Measurements from ENCODE around the gene TCTN1.
"Not testable (repeated sequence)": the region's sequence is repeated elsewhere in the genome, so short reads cannot be mapped to it uniquely, and the experiment has no call there.

The TCTN1 gene

DNA sequence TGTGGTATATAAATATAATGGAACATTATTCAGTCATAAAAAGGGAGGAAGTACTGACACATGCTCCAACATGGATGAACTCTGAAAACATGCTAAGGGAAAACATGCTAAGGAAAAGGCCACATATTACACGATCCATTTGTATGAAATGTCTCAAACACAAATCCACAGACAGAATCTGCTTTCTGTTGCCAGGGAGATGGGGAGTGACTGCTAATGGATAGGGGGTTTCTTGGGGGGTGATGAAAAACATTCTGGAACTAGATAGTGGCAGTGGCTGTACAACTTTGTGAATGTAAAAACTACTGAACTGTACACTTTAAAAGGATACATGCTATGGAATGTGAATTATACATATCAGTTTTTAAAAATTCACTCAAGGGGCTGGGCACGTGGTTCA lies 37.4 kb upstream of the TCTN1 start:
- Histone ChIP-seq H3K36me3 (ENCODE audit: control insufficient read depth, insufficient read depth, low read length, severe bottlenecking) (no peaks in the 10 kb centered on the region), H3K9me3 (ENCODE audit: control insufficient read depth, low read length) (no peaks in the 10 kb centered on the region), H3K27me3 (replicated peaks; ENCODE audit: control insufficient read depth, insufficient read depth, low read length) (no peaks in the 10 kb centered on the region), H3K9ac (ENCODE audit: low read length) (peak overlapping the region; percentile 54), H3K4me1 (ENCODE audit: control insufficient read depth, insufficient read depth, low read length) (peaks cover 57% of the 10 kb centered on the region), H3K4me3 (ENCODE audit: low read length) (no peak overlapping the region)
- DNase-seq (ENCODE audit: low read depth): no peak

DNA sequence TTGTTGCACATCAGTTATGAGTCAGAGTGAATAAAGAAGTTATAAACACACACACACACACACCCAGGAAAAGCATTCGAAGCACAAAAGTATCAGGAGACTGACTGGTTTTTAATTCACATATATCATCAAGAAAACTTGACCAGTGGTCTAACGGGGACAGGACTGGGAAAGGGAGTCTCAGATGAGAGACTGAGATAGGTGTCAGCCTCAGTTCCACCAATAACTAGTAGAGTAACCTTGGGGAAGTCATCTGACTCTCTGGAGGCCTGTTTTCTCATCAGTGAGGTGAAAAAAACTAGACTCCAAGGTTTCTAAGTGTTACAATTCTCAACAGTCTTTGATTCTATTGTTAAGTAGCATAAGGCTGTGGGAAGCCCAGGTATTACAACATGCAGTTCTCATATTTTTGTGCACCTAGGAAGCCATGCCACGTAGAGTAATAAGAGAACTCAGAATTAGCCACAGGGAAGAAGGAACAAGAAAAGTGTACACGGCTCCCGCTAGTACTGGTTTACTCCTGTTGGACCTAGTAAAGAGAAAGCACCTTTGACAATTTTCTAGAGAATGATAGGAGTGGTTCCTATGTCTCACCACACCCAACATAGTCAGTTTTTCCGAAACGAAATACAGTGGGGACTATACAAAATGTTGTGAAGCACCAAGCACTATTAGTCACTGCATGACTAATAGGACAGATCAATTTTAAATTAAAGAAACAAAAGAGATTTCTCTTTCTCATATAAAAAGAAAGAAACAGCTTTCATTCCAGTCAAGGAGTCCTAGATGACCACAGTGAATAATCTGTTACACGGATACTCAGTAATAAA lies 35.9 kb upstream of the TCTN1 start:
- Histone ChIP-seq H3K4me3 (ENCODE audit: low read length) (peak overlapping the region; percentile 77), H3K27me3 (replicated peaks; ENCODE audit: control insufficient read depth, insufficient read depth, low read length) (no peaks in the 10 kb centered on the region), H3K9ac (ENCODE audit: low read length) (peak overlapping the region; percentile 75), H3K9me3 (ENCODE audit: control insufficient read depth, low read length) (no peaks in the 10 kb centered on the region), H3K4me1 (ENCODE audit: control insufficient read depth, insufficient read depth, low read length) (peaks cover 56% of the 10 kb centered on the region), H3K36me3 (ENCODE audit: control insufficient read depth, insufficient read depth, low read length, severe bottlenecking) (no peaks in the 10 kb centered on the region)
- peak; percentile 84 for DNase-seq (ENCODE audit: low read depth)

DNA sequence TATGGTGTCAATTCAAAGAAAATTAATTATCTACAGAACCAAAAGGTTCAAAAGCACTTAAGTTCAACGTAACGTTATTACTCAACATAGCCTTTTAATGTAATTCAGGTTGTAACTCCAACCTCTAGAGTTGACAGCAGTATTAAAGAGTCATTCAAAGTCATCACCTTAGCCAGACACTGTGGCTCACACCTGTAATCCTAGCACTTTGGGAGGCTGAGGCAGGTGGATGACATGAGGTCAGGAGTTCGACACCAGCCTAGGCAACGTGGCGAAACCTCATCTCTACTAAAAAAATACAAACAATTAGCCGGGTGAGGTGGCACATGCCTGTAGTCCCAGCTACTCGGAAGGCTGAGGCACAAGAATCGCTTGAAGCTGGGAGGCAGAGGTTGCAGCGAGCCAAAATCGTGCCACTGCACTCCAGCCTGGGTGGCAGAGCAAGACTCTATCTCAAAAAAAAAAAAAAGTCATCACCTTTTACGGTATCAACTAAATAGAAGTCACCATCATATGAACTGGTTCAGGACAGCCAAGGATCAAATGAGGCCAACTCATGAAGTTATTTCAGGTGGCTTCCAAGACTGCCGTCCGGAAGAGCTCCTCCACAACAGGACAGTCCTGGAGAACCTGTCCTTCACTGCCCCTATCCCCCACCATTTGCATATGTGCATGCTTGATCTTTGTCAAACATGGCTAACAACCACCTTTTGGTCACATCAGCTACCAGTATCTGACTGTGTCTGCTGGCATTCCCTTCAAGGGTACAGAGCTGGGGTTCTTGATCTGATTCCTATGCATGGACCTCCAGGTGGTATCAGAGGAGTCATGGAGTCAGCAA lies 35.0 kb upstream of the TCTN1 start:
- H3K9me3 ChIP-seq (ENCODE audit: control insufficient read depth, low read length): no peaks in the 10 kb centered on the region
- peak overlapping the region; percentile 77 for H3K4me3 ChIP-seq (ENCODE audit: low read length)
- no peaks in the 10 kb centered on the region for H3K27me3 ChIP-seq (replicated peaks; ENCODE audit: control insufficient read depth, insufficient read depth, low read length)
- H3K4me1 ChIP-seq (ENCODE audit: control insufficient read depth, insufficient read depth, low read length): peaks cover 56% of the 10 kb centered on the region
- DNase-seq (ENCODE audit: low read depth): no peak
- H3K9ac ChIP-seq (ENCODE audit: low read length): peak overlapping the region; percentile 17
- no peaks in the 10 kb centered on the region for H3K36me3 ChIP-seq (ENCODE audit: control insufficient read depth, insufficient read depth, low read length, severe bottlenecking)

DNA sequence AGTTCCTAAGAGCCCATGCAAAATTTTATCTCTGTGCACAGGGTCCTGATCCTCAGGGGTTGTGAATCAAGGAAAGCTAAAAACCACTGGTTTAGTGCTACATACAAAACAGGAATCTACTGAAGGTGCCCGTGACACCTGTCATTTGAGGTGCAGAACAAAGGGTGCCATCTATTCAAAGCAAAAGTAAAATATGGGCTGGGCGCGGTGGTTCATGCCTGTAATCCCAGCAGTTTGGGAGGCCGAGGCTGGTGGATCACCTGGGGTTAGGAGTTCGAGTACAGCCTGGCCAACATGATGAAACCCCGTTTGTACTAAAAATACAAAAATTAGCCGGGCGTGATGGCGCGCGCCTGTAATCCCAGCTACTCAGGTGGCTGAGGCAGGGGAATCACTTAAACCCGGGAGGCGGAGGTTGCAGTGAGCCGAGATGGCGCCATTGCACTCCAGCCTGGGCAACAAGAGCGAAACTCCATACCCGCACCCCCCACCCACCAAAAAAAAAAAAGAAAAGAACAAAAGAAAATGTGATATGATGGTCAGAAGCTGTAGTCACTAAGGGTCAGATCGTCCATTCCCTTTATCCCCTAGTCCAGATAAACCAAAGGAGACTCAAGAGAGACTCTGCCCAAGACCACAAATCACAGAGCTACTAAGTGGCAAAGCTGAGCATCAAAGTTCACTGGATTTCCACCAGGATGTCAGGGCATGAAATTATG lies 34.2 kb upstream of the TCTN1 start:
- H3K36me3 ChIP-seq (ENCODE audit: control insufficient read depth, insufficient read depth, low read length, severe bottlenecking): no peaks in the 10 kb centered on the region
- H3K4me3 ChIP-seq (ENCODE audit: low read length): no peak overlapping the region
- no peaks in the 10 kb centered on the region for H3K27me3 ChIP-seq (replicated peaks; ENCODE audit: control insufficient read depth, insufficient read depth, low read length)
- DNase-seq (ENCODE audit: low read depth): no peak
- no peaks in the 10 kb centered on the region for H3K9me3 ChIP-seq (ENCODE audit: control insufficient read depth, low read length)
- H3K9ac ChIP-seq (ENCODE audit: low read length): no peak overlapping the region
- peaks cover 56% of the 10 kb centered on the region for H3K4me1 ChIP-seq (ENCODE audit: control insufficient read depth, insufficient read depth, low read length)

DNA sequence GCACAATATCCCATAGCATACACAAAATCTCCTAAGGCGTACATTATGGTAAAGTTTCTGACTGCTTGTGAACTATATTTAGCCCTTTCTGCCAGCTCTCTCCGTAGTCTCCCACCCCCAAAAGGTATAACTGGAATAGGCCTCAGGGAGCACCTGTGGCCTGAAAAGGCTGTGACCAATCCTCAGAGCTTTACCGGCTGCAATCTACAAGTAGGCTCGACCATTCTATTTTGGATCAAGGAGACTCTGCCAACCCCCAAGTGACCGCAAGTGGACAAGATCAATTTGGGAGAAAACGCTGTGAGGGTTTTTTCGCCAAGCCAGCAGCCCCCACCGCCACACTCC lies 32.0 kb upstream of the TCTN1 start:
- Histone ChIP-seq H3K9ac (ENCODE audit: low read length) (peak overlapping the region; percentile 97), H3K4me3 (ENCODE audit: low read length) (peak overlapping the region; percentile 99), H3K9me3 (ENCODE audit: control insufficient read depth, low read length) (no peaks in the 10 kb centered on the region), H3K27me3 (replicated peaks; ENCODE audit: control insufficient read depth, insufficient read depth, low read length) (no peaks in the 10 kb centered on the region), H3K4me1 (ENCODE audit: control insufficient read depth, insufficient read depth, low read length) (peaks cover 50% of the 10 kb centered on the region), H3K36me3 (ENCODE audit: control insufficient read depth, insufficient read depth, low read length, severe bottlenecking) (no peaks in the 10 kb centered on the region)
- no peak for DNase-seq (ENCODE audit: low read depth)

DNA sequence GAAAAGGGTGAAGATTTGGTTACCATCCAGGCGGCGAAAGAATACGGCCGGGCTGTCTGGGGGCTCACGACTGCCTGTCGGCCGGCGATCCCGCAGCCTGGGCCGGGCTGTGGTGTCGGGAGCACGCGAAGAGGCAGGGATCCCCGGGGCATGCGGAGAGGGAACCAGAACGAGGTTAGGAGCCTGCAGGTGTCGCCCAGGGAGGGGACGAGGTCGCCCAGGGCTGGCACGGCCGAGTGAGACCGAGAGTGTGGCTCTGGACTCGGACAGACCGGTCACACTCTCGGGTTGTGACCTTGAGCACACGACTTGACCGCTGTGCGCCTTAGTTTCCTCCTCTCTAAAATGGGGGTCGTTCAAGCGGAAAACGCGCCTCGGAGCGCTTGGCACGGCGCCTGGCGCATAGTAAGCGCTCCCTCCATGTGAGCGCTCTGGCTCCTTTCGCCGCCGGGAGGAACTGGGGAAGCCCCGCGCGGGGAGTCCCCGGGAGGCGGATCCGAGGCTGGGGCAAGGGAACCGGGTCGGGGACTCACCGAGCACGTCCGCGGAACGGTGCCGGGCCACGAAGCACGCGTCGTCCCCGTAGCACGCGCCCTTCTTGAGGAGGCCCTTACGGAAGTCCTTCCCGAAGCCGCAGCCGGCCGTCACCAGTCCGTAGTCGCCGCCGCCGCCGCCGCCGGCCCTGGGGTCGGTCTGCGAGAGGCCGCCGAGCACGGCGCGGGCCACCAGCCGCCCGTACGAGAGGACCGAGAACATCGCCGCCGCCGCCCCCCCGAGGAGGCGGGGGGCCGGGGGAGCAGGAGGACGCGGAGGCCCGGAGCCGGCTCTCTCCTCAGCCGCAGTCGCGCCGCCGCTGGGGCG lies 31.4 kb upstream of the TCTN1 start:
- H3K4me3 ChIP-seq (ENCODE audit: low read length): peak overlapping the region; percentile 99
- H3K27me3 ChIP-seq (replicated peaks; ENCODE audit: control insufficient read depth, insufficient read depth, low read length): no peaks in the 10 kb centered on the region
- H3K4me1 ChIP-seq (ENCODE audit: control insufficient read depth, insufficient read depth, low read length): peaks cover 46% of the 10 kb centered on the region
- no peaks in the 10 kb centered on the region for H3K9me3 ChIP-seq (ENCODE audit: control insufficient read depth, low read length)
- peak overlapping the region; percentile 97 for H3K9ac ChIP-seq (ENCODE audit: low read length)
- no peaks in the 10 kb centered on the region for H3K36me3 ChIP-seq (ENCODE audit: control insufficient read depth, insufficient read depth, low read length, severe bottlenecking)
- DNase-seq (ENCODE audit: low read depth): peak; percentile 80

DNA sequence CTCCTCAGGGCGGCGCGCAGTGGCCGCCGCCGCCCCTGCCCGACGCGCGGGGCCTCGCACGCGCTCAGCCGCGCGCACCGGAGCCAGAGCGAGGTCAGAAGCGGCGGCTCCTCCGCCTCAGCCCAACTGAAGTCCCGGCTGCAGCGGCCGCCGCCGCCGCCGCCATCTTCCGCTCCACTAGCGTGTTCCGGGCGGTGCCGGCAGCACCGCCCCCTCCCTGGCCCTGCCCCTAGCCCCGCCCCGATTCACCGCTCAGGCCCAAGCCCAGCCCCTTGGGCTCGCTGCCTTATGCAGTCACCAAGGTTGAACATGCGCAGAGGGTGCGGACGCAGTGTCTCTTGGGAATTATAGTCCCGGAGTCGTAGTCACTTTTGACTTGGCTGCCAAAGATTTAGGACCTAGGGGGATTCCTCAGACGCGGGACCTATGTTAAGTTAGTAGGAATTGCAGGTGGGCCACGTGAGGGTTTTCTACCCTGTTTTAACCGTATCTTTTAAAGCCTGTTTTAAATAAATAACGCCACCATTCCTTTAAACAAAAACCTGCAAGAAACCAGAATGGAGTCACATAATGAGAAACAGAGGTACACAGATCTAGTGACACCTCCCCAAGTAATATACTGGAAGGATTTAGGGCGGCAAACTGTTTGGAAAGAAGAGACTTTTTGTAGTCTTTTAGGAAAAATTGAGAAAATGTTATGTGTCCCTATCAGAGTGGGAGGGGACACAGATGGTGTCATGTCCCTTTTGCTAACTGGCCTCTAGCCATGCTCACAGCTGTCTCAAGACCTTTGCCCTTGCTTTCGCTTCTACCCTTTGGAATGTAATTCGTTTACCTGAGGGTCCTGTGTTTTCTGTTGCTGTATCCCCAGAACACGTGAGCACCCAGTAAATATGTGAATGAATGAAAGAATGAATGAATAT lies 30.5 kb upstream of the TCTN1 start, which contains the start of gene PPTC7:
PPTC7 (minus strand) TSS at position 182 of the 923 bp plus-strand sequence. CDS start 287 bp downstream, outside the sequence.
- Histone ChIP-seq H3K4me3 (ENCODE audit: low read length) (peak within 1 kb of the TSS; percentile 99), H3K9me3 (ENCODE audit: control insufficient read depth, low read length) (no peaks in the 10 kb centered on the region), H3K9ac (ENCODE audit: low read length) (peak within 1 kb of the TSS; percentile 97), H3K27me3 (replicated peaks; ENCODE audit: control insufficient read depth, insufficient read depth, low read length) (no peaks in the 10 kb centered on the region), H3K36me3 (ENCODE audit: control insufficient read depth, insufficient read depth, low read length, severe bottlenecking) (no peaks in the 10 kb centered on the region), H3K4me1 (ENCODE audit: control insufficient read depth, insufficient read depth, low read length) (peaks cover 37% of the 10 kb centered on the region)
- DNase-seq (ENCODE audit: low read depth): peak; percentile 99

DNA sequence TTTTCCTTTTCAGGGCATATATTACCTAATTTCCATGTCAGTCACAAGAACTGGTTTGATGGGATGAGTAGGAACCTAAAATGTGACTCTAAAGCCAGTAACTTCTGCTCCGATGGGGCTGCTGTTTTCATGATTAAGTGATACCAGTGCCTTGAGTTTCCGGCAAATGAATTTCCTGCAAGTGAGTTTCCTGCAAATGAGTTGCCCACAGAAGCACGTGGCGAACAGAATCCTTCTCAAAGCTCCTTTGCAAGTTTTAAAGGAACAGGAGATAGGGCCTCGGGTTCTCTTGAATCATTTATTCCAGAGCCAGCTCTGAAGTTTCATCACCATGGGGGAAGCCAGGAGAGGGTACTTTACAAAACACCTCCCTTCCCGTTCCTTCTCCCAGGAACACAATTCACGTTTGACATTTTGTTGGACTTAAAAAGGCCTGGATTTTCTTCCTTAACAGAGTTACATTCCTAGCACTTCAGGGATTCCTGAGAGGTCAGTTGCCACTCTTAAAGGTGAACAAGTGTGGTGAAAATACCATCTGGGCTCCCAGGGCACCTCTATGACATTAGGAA lies 28.6 kb upstream of the TCTN1 start:
- DNase-seq (ENCODE audit: low read depth): peak; percentile 50
- no peaks in the 10 kb centered on the region for H3K27me3 ChIP-seq (replicated peaks; ENCODE audit: control insufficient read depth, insufficient read depth, low read length)
- H3K9ac ChIP-seq (ENCODE audit: low read length): peak overlapping the region; percentile 13
- H3K4me3 ChIP-seq (ENCODE audit: low read length): no peak overlapping the region
- H3K9me3 ChIP-seq (ENCODE audit: control insufficient read depth, low read length): no peaks in the 10 kb centered on the region
- no peaks in the 10 kb centered on the region for H3K36me3 ChIP-seq (ENCODE audit: control insufficient read depth, insufficient read depth, low read length, severe bottlenecking)
- peaks cover 27% of the 10 kb centered on the region for H3K4me1 ChIP-seq (ENCODE audit: control insufficient read depth, insufficient read depth, low read length)

DNA sequence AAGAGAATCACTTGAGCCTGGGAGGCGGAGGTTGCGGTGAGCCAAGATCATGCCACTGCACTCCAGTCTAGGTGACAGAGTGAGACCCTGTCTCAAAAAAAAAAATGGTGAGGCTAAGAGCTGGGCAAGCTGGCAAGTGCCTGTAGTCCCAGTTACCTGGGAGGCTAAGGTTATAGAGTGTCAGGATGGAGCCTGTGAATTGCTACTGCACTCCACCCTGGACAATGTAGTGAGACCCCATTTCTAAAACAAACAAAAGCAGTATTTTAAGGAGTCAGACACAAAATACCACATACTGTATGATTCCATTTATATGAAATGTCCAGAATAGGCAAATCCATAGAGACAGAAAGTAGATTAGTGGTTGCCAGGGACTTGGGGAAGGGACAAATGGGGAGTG lies 26.8 kb upstream of the TCTN1 start:
- H3K36me3 ChIP-seq (ENCODE audit: control insufficient read depth, insufficient read depth, low read length, severe bottlenecking); H3K9ac ChIP-seq (ENCODE audit: low read length); H3K4me3 ChIP-seq (ENCODE audit: low read length); DNase-seq (ENCODE audit: low read depth); H3K27me3 ChIP-seq (replicated peaks; ENCODE audit: control insufficient read depth, insufficient read depth, low read length); H3K9me3 ChIP-seq (ENCODE audit: control insufficient read depth, low read length): not testable (repeated sequence)
- H3K4me1 ChIP-seq (ENCODE audit: control insufficient read depth, insufficient read depth, low read length): peaks cover 44% of the 10 kb centered on the region

All from adipocyte (in vitro differentiated cells).